Ectodermal cell (in vitro differentiated cells): Measurements from ENCODE around the gene ATG4B.

ENCODE experiments used
- H3K27ac ChIP-seq: 2 replicates; pipeline ENCODE4 v1.7.0; 2013; ENCODE audit warnings: mild to moderate bottlenecking, low read depth, low read length; ENCODE audit not compliant: insufficient read depth, poor library complexity, severe bottlenecking
- H3K27me3 ChIP-seq: 2 replicates; pipeline ENCODE4 v1.7.0; 2013; ENCODE audit warnings: mild to moderate bottlenecking, low read length; ENCODE audit not compliant: insufficient read depth, control insufficient read depth, poor library complexity, severe bottlenecking
- H3K36me3 ChIP-seq: one replicate; pipeline ENCODE4 v1.7.0; 2013; ENCODE audit warnings: low read length; ENCODE audit not compliant: control insufficient read depth, insufficient read depth
- H3K4me1 ChIP-seq: one replicate; pipeline ENCODE4 v1.7.0; 2013; ENCODE audit warnings: low read length; ENCODE audit not compliant: control insufficient read depth, insufficient read depth
- H3K4me3 ChIP-seq: 2 replicates; pipeline ENCODE4 v1.7.0; 2013; ENCODE audit warnings: low read depth, low read length, control low read depth; ENCODE audit not compliant: insufficient read depth
- H3K9me3 ChIP-seq: 2 replicates; pipeline ENCODE4 v1.7.0; 2013; ENCODE audit warnings: mild to moderate bottlenecking, low read length, moderate library complexity; ENCODE audit not compliant: control insufficient read depth
- WGBS, 2 experiments: methylation state at CpG; one replicate each; pipeline ENCODE4 v1.1.7; 2013; ENCODE audit warnings: missing lambda C conversion rate in 2 of 2; 5-methylcytosine and 5-hydroxymethylcytosine counted together

The ATG4B gene

DNA sequence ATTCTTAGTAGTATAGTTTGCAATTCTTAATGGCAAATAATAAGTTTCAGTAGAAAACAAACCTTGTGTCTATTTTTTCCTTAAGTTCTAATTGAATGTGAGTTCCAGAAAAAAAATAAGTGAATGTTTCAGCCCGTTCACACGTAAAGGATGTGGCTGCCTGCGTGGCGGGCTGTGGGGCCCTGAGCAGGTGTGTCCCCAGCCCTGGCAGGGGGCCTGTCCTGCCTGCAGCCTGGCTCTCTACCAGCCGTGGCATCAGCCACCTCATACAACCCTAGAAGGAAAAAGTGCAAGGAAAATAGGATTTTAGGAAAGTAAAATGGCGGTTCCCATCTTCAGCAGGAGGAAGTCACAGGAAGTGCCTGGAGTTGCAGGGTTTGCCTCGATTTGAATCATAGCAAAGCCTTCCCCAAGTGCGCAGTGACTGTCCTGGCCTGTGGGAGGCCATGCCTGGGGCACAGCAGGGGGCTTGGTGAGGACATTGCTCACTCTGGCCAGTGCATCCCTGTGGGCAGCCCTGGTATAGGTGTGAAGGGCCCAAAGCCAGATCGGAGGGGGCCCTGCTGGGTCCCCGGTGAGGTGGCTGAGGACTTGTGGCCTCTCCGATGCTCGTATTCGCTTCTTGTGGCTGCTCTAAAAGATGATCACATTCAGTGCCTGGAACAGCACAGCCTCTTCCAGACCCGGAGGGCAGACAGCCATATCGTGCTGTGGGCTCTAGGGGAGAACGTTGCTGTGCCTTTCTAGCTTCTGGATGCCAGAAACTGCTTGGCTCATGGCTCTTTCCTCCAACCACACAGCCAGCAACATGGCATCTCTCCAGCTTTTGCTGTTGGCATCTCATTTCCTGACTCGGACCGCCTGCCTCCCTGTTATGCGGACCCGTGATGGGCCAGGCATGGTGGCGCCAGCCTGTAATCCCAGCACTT, 36.6 kb downstream of the ATG4B start:
- Histone ChIP-seq H3K36me3 (peaks cover 28% of the 10 kb centered on the region), H3K27ac (no peak overlapping the region), H3K27me3 (no peaks in the 10 kb centered on the region), H3K4me3 (no peak overlapping the region), H3K9me3 (no peaks in the 10 kb centered on the region), H3K4me1 (no peaks in the 10 kb centered on the region)
- 92 to 94% methylated on average over 21 of the region's 21 CpGs for WGBS, 2 experiments

DNA sequence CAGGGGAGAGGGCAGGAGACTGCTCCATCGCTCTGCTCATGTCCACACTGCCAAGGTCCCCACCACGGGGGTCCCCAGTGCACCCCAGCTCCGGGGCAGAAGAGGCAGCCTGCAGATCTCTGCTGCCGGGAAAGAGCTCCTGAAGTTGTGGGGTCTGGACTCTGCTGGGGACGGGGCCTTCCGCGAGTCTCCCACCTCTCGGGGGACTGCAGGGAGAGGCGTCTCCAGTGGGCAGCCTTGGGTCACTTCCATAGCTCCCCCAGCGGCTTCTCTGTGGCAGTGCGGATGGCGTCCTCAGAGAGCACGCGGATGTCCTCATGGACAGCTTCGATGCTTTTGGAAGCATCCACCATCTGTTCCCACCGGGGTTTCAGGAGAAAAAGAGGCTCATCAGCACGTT, 38.4 kb downstream of the ATG4B start:
- WGBS, 2 experiments = 89 to 90% methylated on average over 17 of the region's 17 CpGs
- H3K4me1 ChIP-seq = no peaks in the 10 kb centered on the region
- H3K27me3 ChIP-seq = no peaks in the 10 kb centered on the region
- no peaks in the 10 kb centered on the region for H3K9me3 ChIP-seq
- H3K27ac ChIP-seq = no peak overlapping the region
- H3K36me3 ChIP-seq = peaks cover 36% of the 10 kb centered on the region
- H3K4me3 ChIP-seq = no peak overlapping the region

DNA sequence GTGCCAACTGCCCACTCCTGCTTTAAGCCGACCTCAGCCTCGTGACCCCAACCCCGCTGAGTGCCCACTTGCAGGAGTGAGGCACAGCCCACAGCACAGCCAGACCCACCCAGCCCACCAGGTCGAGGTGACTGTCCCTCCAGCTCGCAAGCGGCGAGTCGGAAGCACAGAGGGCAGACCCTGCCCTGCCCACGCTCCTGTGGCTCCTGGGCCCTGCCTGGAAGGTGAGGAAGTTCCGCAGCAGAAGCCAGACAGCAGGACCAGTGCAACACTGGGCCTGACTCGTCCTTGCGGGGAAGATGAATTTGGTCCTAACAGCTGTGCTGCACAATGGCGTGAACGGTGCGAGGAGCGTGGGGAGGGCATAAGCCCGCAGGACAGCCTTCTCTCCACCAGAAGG, 39.2 kb downstream of the ATG4B start:
- 94% methylated on average over 17 of the region's 17 CpGs for WGBS, 2 experiments

DNA sequence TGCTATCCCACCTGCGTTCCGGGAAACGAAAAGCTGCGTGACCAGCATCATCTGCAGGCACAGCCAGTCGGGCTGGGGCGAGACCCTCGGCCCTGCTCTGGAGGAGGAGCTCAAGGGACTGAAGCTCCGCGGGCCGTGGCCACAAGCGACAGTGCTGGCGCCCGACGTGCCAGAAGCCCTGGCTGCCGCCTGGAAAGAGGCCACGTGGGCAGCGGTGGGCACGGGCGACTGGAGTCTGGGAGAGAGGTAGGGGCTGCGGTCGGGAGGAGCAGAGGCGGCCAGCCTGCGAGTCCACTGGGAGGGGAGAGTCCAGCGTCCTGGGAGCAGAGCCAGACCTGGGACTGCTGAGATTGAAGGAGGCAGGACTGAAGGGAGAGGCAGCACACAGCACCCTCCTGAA, 39.9 kb downstream of the ATG4B start:
- Histone ChIP-seq H3K27me3 (no peaks in the 10 kb centered on the region), H3K4me1 (no peaks in the 10 kb centered on the region), H3K36me3 (peaks cover 29% of the 10 kb centered on the region), H3K9me3 (no peaks in the 10 kb centered on the region), H3K4me3 (no peak overlapping the region), H3K27ac (no peak overlapping the region)
- 93% methylated on average over 24 of the region's 24 CpGs for WGBS, 2 experiments

More for the DNA sequence above, 39.2 kb downstream of the ATG4B start:
- peaks cover 29% of the 10 kb centered on the region for H3K36me3 ChIP-seq
- no peak overlapping the region for H3K27ac ChIP-seq
- H3K4me3 ChIP-seq = no peak overlapping the region
- H3K9me3 ChIP-seq = no peaks in the 10 kb centered on the region
- H3K27me3 ChIP-seq = no peaks in the 10 kb centered on the region
- no peaks in the 10 kb centered on the region for H3K4me1 ChIP-seq

DNA sequence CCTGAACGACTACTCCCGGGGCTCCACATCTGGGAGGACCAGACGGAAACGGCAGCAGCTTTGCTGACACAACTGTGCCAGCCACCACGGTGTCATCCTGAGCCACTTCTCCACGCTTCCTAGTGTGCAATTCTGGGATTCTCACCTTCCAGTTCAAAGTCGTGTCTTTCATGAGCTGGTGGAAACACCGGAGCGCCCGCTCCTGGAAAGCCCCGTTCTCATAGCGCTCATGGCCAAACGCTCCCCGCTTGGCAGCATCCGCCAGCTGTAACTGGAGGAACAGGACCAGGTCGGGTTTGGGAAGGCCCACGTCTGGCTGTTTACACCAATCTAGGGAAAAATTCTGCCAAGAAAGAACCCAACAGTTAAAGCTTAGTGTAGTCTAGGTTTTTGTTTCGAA, 40.8 kb downstream of the ATG4B start:
- Histone ChIP-seq H3K36me3 (peaks cover 29% of the 10 kb centered on the region), H3K4me1 (no peaks in the 10 kb centered on the region)
- WGBS, 2 experiments = 96% methylated on average over 18 of the region's 18 CpGs

DNA sequence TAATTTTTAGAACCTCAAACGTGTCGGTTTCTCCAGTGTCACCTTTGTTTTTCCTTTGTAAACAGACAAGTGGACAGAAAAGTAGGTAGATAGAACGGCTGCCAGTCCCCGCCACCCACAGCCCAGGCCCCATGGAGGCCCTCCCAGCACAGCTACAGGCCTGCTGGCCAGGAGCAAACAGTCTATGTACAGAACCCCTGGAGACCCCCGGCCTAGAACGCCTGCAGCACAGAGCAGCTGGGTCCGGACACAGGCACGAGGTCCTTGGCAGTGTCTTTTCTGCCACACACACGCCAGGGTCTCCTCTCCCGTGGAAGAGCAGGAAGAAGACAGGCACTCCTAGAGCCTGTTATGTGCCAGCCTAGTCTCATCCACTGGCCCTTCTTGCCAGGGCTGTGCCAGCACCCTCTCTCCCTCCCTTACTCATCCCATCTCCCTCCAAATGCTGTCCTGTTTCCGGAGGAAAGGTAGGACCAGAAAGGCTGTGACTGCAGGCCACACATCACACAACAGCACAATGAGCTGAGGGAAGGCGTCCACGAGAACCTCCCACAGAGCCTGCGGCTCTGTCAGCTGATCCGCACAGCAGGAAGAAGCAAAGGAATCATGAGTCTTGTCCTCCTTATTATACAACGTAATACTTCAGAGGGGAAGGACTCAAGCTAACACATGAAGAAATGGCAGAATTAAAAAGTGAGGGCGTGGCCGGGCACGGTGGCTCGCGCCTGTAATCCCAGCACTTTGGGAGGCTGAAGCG, 41.5 kb downstream of the ATG4B start:
- Histone ChIP-seq H3K27ac (no peak overlapping the region), H3K9me3 (no peaks in the 10 kb centered on the region), H3K36me3 (peaks cover 34% of the 10 kb centered on the region), H3K4me1 (no peaks in the 10 kb centered on the region), H3K27me3 (no peaks in the 10 kb centered on the region), H3K4me3 (no peak overlapping the region)
- WGBS, 2 experiments = 90% methylated on average over 22 of the region's 22 CpGs

More for the DNA sequence above, 40.8 kb downstream of the ATG4B start:
- H3K9me3 ChIP-seq = no peaks in the 10 kb centered on the region
- no peaks in the 10 kb centered on the region for H3K27me3 ChIP-seq
- H3K4me3 ChIP-seq = no peak overlapping the region
- H3K27ac ChIP-seq = no peak overlapping the region

DNA sequence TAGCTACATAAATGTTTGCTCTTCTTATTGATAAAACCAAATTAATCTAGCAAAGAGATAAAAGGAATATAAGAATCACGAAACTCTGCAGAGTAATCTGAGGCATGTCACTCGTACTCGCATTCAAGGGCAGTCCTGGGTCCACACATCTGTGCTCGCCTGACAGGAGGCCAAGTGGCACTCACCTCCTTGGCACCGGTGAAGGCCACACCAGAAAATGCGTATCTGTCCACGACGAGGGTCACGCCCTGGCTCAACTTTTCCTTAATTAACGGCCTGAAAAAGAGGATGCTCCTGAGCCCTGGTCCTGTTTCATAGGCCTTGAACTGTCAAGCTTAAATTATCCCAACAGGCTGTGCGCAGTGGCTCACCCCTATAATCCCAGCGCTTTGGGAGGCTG, 42.6 kb downstream of the ATG4B start:
- Histone ChIP-seq H3K4me3 (no peak overlapping the region), H3K36me3 (peaks cover 39% of the 10 kb centered on the region), H3K9me3 (no peaks in the 10 kb centered on the region), H3K4me1 (no peaks in the 10 kb centered on the region), H3K27me3 (no peaks in the 10 kb centered on the region), H3K27ac (no peak overlapping the region)
- 94 to 95% methylated on average over 12 of the region's 12 CpGs for WGBS, 2 experiments

DNA sequence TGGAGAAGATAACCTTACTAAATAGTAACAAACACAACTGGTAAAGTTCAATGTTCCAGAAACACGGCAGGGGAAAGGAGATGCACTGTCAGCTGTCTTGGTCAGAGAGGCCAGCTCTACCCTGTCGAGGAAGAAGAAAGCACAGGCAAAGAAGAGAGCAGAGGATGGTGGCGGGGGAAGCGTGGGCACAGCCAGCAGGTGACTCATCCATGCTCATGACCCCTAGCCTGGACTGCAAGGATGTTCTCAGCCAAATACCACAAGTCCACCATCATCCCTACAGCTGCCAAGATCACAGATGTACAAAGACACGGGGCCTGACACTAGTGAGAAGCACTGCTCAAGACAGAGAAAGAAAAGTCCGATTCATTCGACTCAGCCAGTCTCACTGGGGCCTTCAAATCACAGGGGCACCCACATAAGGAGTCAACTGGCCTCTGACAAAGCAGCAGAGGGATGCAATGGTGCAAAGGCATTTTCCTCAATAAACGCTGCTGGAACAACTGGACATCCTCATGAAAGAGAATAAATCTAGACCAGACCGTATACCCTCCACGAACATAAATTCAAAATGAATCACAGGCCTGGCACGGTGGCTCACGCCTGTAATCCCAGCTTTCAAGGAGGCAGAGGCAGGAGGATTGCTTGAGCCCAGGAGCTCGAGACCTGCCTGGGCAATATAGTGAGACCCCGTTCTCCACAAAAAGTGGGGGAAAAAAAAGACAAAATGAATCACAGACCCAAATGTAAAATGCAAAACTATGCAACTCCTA, 43.5 kb downstream of the ATG4B start:
- H3K36me3 ChIP-seq = peaks cover 39% of the 10 kb centered on the region
- no peak overlapping the region for H3K27ac ChIP-seq

DNA sequence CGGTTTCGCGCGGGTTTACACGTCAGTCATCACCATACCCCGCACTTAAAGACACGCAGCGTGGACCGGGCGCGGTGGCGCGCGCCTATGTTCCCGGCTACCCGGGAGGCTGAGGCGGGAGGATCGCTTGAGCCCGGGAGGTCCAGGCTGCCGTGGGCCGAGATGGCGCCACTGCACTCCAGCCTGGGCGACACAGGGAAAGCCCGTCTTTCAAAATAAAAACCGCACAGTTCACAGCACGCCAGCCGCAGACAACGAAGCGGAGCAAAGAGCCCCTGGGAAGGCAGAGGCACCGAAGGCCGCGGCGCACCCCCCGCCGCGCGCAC, 48.8 kb downstream of the ATG4B start:
- Histone ChIP-seq H3K27me3 (no peaks in the 10 kb centered on the region), H3K27ac (peak overlapping the region; percentile 17), H3K4me3 (peak overlapping the region; percentile 87), H3K36me3 (peaks cover 10% of the 10 kb centered on the region), H3K4me1 (peaks cover 7% of the 10 kb centered on the region), H3K9me3 (no peaks in the 10 kb centered on the region)
- 0% methylated on average over 37 of the region's 37 CpGs for WGBS, 2 experiments

More for the DNA sequence above, 43.5 kb downstream of the ATG4B start:
- WGBS, 2 experiments = 94 to 95% methylated on average over 14 of the region's 14 CpGs
- no peaks in the 10 kb centered on the region for H3K27me3 ChIP-seq
- no peaks in the 10 kb centered on the region for H3K4me1 ChIP-seq
- H3K9me3 ChIP-seq = no peaks in the 10 kb centered on the region
- H3K4me3 ChIP-seq = no peak overlapping the region
